Measurements from ENCODE around the gene PSMA5.
"Not testable (repeated sequence)": the region's sequence is repeated elsewhere in the genome, so short reads cannot be mapped to it uniquely, and the experiment has no call there.

Gene PSMA5

GRCh38 chr1:109377698-109378097 is 48.5 kb downstream of the PSMA5 start:
- no peak overlapping the region for H2BK120ac ChIP-seq (ENCODE audit: insufficient read depth, low read length, poor library complexity)
- no peak overlapping the region for H2AK5ac ChIP-seq (ENCODE audit: low read length)
- no peak overlapping the region for H3K14ac ChIP-seq (ENCODE audit: low read length)
- H3K23ac ChIP-seq (ENCODE audit: low read length) = no peak overlapping the region
- no peaks in the 10 kb centered on the region for H3K27me3 ChIP-seq (ENCODE audit: insufficient read depth, low read length)
- no peak overlapping the region for H4K12ac ChIP-seq (ENCODE audit: low read depth, low read length)
- H2AFZ ChIP-seq (ENCODE audit: insufficient read depth, low read length, poor library complexity) = no peak overlapping the region
- H3K27ac ChIP-seq (ENCODE audit: low read depth, low read length) = no peak overlapping the region
- no peak overlapping the region for H3K4me3 ChIP-seq (ENCODE audit: low read depth, low read length)
- no peak overlapping the region for H3K4me2 ChIP-seq (ENCODE audit: low read length)
- H3K9me3 ChIP-seq (ENCODE audit: insufficient read depth, low read depth, low read length) = no peaks in the 10 kb centered on the region
- no peak overlapping the region for H4K8ac ChIP-seq (ENCODE audit: low read depth, low read length)
- peaks cover 9 to 11% of the 10 kb centered on the region in 2 experiments for H3K4me1 ChIP-seq (ENCODE audit: control insufficient read depth in 1 of 2, insufficient read depth in 2 of 2, low read length in 2 of 2)
- no CpG with 5 or more reads among the region's 4 CpGs for WGBS (ENCODE audit: extremely low coverage, insufficient coverage, insufficient read length)
- H2BK12ac ChIP-seq (ENCODE audit: low read length) = peak overlapping the region; percentile 20
- no peak overlapping the region for H3K18ac ChIP-seq (ENCODE audit: low read length)
- H3K9ac ChIP-seq (ENCODE audit: low read length) = no peak overlapping the region
- no peak overlapping the region for H2BK5ac ChIP-seq (ENCODE audit: low read depth, low read length, poor library complexity)
- no peak overlapping the region for H4K91ac ChIP-seq (ENCODE audit: low read depth, low read length)
- H3K79me1 ChIP-seq (ENCODE audit: low read length) = peaks cover 5% of the 10 kb centered on the region
- H3K79me2 ChIP-seq (ENCODE audit: control insufficient read depth, insufficient read depth, low read length, poor library complexity) = peaks cover 8% of the 10 kb centered on the region
- no peak for DNase-seq
- peak overlapping the region; percentile 75 for H3K4ac ChIP-seq (ENCODE audit: low read depth, low read length)
- H3K36me3 ChIP-seq (ENCODE audit: control insufficient read depth in 1 of 2, insufficient read depth in 2 of 2, low read length in 2 of 2) = peaks cover 0 to 3% of the 10 kb centered on the region in 2 experiments

- H3K4ac ChIP-seq (ENCODE audit: low read depth, low read length) = peak overlapping the region; percentile 71
- H3K4me3 ChIP-seq (ENCODE audit: low read depth, low read length); H2AFZ ChIP-seq (ENCODE audit: insufficient read depth, low read length, poor library complexity); H4K8ac ChIP-seq (ENCODE audit: low read depth, low read length); H3K9ac ChIP-seq (ENCODE audit: low read length); DNase-seq; H3K23ac ChIP-seq (ENCODE audit: low read length); H4K12ac ChIP-seq (ENCODE audit: low read depth, low read length); H2BK5ac ChIP-seq (ENCODE audit: low read depth, low read length, poor library complexity); H3K36me3 ChIP-seq (ENCODE audit: control insufficient read depth in 1 of 2, insufficient read depth in 2 of 2, low read length in 2 of 2); H3K79me2 ChIP-seq (ENCODE audit: control insufficient read depth, insufficient read depth, low read length, poor library complexity); H2BK120ac ChIP-seq (ENCODE audit: insufficient read depth, low read length, poor library complexity); H2AK5ac ChIP-seq (ENCODE audit: low read length); H3K4me2 ChIP-seq (ENCODE audit: low read length); H3K27me3 ChIP-seq (ENCODE audit: insufficient read depth, low read length); H3K18ac ChIP-seq (ENCODE audit: low read length); H4K91ac ChIP-seq (ENCODE audit: low read depth, low read length); H3K79me1 ChIP-seq (ENCODE audit: low read length); H3K9me3 ChIP-seq (ENCODE audit: insufficient read depth, low read depth, low read length): not testable (repeated sequence)
- peak overlapping the region; percentile 45 for H2BK12ac ChIP-seq (ENCODE audit: low read length)
- H3K4me1 ChIP-seq (ENCODE audit: control insufficient read depth in 1 of 2, insufficient read depth in 2 of 2, low read length in 2 of 2) = peaks cover 9 to 16% of the 10 kb centered on the region in 2 experiments
- H3K27ac ChIP-seq (ENCODE audit: low read depth, low read length) = peak overlapping the region; percentile 54
- WGBS (ENCODE audit: extremely low coverage, insufficient coverage, insufficient read length) = no CpG with 5 or more reads among the region's 2 CpGs
- peak overlapping the region; percentile 53 for H3K14ac ChIP-seq (ENCODE audit: low read length)
Measured at GRCh38 chr1:109373696-109374095, 52.6 kb downstream of the PSMA5 start.

- H3K23ac ChIP-seq (ENCODE audit: low read length) = no peak overlapping the region
- peaks cover 3% of the 10 kb centered on the region in 2 experiments for H3K36me3 ChIP-seq (ENCODE audit: control insufficient read depth in 1 of 2, insufficient read depth in 2 of 2, low read length in 2 of 2)
- H3K79me1 ChIP-seq (ENCODE audit: low read length) = peaks cover 8% of the 10 kb centered on the region
- H2AFZ ChIP-seq (ENCODE audit: insufficient read depth, low read length, poor library complexity) = no peak overlapping the region
- H3K18ac ChIP-seq (ENCODE audit: low read length) = no peak overlapping the region
- no CpG with 5 or more reads among the region's 5 CpGs for whole genome bisulfite sequencing (ENCODE audit: extremely low coverage, insufficient coverage, insufficient read length)
- peak overlapping the region; percentile 74 for H2BK120ac ChIP-seq (ENCODE audit: insufficient read depth, low read length, poor library complexity)
- H3K27me3 ChIP-seq (ENCODE audit: insufficient read depth, low read length) = no peaks in the 10 kb centered on the region
- H3K4ac ChIP-seq (ENCODE audit: low read depth, low read length) = peak overlapping the region; percentile 87
- H2AK5ac ChIP-seq (ENCODE audit: low read length) = no peak overlapping the region
- peak overlapping the region; percentile 54 for H3K27ac ChIP-seq (ENCODE audit: low read depth, low read length)
- no peak overlapping the region for H4K91ac ChIP-seq (ENCODE audit: low read depth, low read length)
- H3K4me3 ChIP-seq (ENCODE audit: low read depth, low read length) = no peak overlapping the region
- H4K12ac ChIP-seq (ENCODE audit: low read depth, low read length) = no peak overlapping the region
- no peak overlapping the region for H3K4me2 ChIP-seq (ENCODE audit: low read length)
- H3K14ac ChIP-seq (ENCODE audit: low read length) = no peak overlapping the region
- H3K9me3 ChIP-seq (ENCODE audit: insufficient read depth, low read depth, low read length) = no peaks in the 10 kb centered on the region
- peak overlapping the region; percentile 62 for H2BK5ac ChIP-seq (ENCODE audit: low read depth, low read length, poor library complexity)
- no peak overlapping the region for H4K8ac ChIP-seq (ENCODE audit: low read depth, low read length)
- no peak overlapping the region for H3K9ac ChIP-seq (ENCODE audit: low read length)
- no peak for DNase-seq
- H2BK12ac ChIP-seq (ENCODE audit: low read length) = peak overlapping the region; percentile 50
- peaks cover 9 to 16% of the 10 kb centered on the region in 2 experiments for H3K4me1 ChIP-seq (ENCODE audit: control insufficient read depth in 1 of 2, insufficient read depth in 2 of 2, low read length in 2 of 2)
- peaks cover 11% of the 10 kb centered on the region for H3K79me2 ChIP-seq (ENCODE audit: control insufficient read depth, insufficient read depth, low read length, poor library complexity)
Measured at GRCh38 chr1:109373126-109373525, 53.1 kb downstream of the PSMA5 start.

GRCh38 chr1:109372281-109372680 is 54.0 kb downstream of the PSMA5 start:
- H3K14ac ChIP-seq (ENCODE audit: low read length) = peak overlapping the region; percentile 80
- no peaks in the 10 kb centered on the region for H3K9me3 ChIP-seq (ENCODE audit: insufficient read depth, low read depth, low read length)
- H3K23ac ChIP-seq (ENCODE audit: low read length) = no peak overlapping the region
- peak in 1 of 2 donors; percentile 5 for DNase-seq
- H2BK5ac ChIP-seq (ENCODE audit: low read depth, low read length, poor library complexity) = peak overlapping the region; percentile 73
- peaks cover 9 to 16% of the 10 kb centered on the region in 2 experiments for H3K4me1 ChIP-seq (ENCODE audit: control insufficient read depth in 1 of 2, insufficient read depth in 2 of 2, low read length in 2 of 2)
- peak overlapping the region; percentile 68 for H3K27ac ChIP-seq (ENCODE audit: low read depth, low read length)
- H2BK120ac ChIP-seq (ENCODE audit: insufficient read depth, low read length, poor library complexity) = peak overlapping the region; percentile 83
- peaks cover 8% of the 10 kb centered on the region for H3K79me1 ChIP-seq (ENCODE audit: low read length)
- no peak overlapping the region for H3K9ac ChIP-seq (ENCODE audit: low read length)
- no peak overlapping the region for H3K4me2 ChIP-seq (ENCODE audit: low read length)
- H3K4ac ChIP-seq (ENCODE audit: low read depth, low read length) = peak overlapping the region; percentile 57
- no peak overlapping the region for H2AFZ ChIP-seq (ENCODE audit: insufficient read depth, low read length, poor library complexity)
- H4K12ac ChIP-seq (ENCODE audit: low read depth, low read length) = no peak overlapping the region
- H3K36me3 ChIP-seq (ENCODE audit: control insufficient read depth in 1 of 2, insufficient read depth in 2 of 2, low read length in 2 of 2) = peaks cover 3% of the 10 kb centered on the region in 2 experiments
- no peak overlapping the region for H3K4me3 ChIP-seq (ENCODE audit: low read depth, low read length)
- peak overlapping the region; percentile 92 for H2BK12ac ChIP-seq (ENCODE audit: low read length)
- no CpG with 5 or more reads among the region's 6 CpGs for WGBS (ENCODE audit: extremely low coverage, insufficient coverage, insufficient read length)
- H3K18ac ChIP-seq (ENCODE audit: low read length) = no peak overlapping the region
- H4K91ac ChIP-seq (ENCODE audit: low read depth, low read length) = peak overlapping the region; percentile 61
- no peaks in the 10 kb centered on the region for H3K27me3 ChIP-seq (ENCODE audit: insufficient read depth, low read length)
- no peak overlapping the region for H2AK5ac ChIP-seq (ENCODE audit: low read length)
- no peak overlapping the region for H4K8ac ChIP-seq (ENCODE audit: low read depth, low read length)
- H3K79me2 ChIP-seq (ENCODE audit: control insufficient read depth, insufficient read depth, low read length, poor library complexity) = peaks cover 8% of the 10 kb centered on the region

Data from trophoblast cell (in vitro differentiated cells and primary cell).